ENCODE measurements around the gene CTBP2. TPM values are rescaled to one million over a fixed set of nuclear protein-coding genes. Genes with fewer than 3 reads are reported as not detected.
"Not testable (repeated sequence)": the region's sequence is repeated elsewhere in the genome, so short reads cannot be mapped to it uniquely, and the experiment has no call there.

CTBP2 gene
- polyA plus RNA-seq, 4 donors, result 88.3 to 90.6 (median 90.0) TPM

DNA sequence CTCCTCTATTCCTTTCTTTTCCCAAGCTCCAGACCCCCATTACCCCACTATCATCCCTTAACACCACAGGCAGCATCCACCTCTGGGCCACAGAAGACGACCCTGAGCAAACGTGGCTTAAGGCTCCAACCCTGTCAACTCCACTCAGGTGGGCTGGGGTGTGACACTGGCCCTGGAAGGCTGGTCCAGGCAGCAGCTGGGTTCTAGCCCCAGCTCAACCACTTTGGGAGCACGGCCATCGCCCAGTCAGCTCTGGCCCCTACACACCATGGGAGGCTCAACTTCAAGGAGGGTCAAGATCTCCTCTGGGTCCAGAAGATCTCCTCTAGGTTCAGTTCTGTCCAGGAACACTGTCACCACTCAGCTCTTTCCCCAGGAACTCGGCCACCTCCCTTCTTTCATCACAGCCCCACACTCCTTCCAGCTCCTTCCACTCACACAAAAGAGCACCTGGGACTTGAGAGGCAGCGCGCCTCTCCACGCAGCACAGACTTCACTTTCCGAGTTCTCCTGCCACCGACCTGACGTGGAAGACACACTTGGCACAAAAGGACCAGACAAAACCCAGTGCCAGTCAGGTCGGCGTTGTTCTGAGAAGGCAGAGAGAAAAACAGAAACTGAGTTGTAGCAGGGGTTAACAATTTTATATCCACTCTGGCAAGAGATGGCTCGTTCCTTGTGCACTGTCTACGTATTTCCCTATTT lies 84.1 kb downstream of the CTBP2 start:
- no peak for DNase-seq (ENCODE audit: low read depth in 4 of 4, low spot score in 3 of 4)

DNA sequence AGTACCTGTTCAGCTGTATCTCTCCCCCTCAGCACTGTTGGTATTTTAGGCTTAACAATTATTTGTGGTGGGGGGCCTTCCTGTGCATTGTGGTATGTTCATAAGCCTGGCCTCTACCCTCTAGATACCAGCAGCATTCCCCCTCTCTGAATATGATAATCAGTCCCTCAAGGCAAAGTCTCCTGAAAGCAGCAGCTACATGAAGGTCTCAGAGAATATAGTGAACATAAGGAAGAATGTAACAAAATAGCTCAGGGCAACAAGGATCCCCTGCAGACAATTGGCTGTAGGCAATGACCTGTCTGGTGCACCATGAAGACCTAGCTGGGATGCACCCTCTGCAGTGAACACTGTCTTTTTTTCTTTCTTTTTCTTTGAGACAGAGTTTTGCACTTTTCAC lies 86.4 kb downstream of the CTBP2 start:
- DNase-seq (ENCODE audit: low read depth in 4 of 4, low spot score in 3 of 4), result no peak

DNA sequence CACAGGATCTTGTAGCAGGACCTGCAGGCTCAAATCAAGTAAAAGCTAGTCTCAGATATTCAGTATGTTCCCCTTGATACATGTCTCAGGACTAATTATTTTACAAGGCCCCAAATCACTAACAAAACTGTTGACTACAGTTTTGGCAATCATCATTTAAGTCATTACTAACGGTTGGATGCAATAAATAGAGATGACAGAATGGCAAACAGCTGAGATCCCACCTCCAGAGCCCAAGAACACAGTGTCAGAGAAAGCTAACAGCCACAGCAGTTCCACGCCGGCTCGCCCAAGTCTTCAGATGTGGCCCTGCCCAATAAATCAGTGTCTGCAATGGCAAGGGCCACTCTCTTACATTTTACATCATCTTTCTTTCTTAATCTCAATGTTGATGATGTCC lies 87.6 kb downstream of the CTBP2 start:
- DNase-seq (ENCODE audit: low read depth in 4 of 4, low spot score in 3 of 4), result no peak

DNA sequence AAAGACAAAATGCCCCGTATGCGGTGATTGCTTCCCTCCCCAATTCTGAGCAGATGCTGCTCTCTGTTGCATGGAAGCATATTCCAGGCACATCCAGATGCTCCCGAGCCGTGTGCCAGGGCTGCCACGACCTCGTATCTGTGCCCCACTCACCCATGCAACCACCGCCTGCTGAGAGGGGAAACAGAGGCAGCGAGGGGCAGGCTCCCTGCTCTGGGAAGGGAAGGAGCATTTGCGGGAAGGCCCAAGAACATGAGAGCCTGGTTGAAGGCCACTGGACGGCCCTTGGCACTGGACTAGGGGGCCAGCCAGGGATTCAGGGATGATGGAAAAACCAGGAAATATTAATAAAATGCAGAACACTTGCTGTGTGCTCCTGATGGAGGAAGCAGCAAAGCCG lies 89.4 kb downstream of the CTBP2 start:
- no peak for DNase-seq (ENCODE audit: low read depth in 4 of 4, low spot score in 3 of 4)

DNA sequence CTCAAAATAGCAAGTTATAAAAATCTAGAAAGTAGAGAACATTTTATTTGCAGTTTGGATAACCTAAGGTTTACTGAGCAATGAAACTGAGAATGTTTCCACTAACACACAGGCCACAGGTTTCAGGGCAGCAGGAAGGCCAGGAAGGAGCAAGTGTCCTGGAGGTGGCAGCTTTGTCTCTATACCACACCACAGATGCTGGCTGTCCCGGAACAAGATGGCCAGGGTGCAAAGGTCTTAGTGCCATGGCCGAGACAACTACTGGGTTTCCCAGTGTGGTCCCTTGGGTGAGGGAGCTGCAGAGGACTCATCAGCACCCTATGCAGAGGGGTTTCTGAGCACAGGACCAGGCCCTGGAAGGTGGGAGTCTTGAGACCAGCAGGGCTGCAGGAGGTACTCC lies 92.0 kb downstream of the CTBP2 start:
- no peak for DNase-seq (ENCODE audit: low read depth in 4 of 4, low spot score in 3 of 4)

DNA sequence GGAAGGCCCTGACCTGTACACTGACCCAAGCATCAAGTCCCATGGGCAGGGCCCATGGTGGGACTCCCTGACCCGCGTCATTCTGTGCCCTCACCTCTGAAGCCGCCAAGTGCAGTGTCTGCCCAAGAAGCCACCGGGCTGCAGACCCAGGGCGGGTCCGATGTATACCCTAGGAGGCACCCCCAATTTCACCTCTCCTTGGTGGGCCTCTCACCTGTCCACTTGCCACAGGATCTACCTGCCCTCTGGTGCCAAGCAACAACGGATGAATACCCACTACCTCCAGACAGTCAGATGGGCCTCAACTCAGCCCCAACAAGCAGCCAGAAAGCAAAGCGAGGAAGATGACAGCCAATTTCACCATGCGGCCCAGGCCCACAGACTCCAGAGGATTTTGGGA lies 92.6 kb downstream of the CTBP2 start:
- no peak for DNase-seq (ENCODE audit: low read depth in 4 of 4, low spot score in 3 of 4)

DNA sequence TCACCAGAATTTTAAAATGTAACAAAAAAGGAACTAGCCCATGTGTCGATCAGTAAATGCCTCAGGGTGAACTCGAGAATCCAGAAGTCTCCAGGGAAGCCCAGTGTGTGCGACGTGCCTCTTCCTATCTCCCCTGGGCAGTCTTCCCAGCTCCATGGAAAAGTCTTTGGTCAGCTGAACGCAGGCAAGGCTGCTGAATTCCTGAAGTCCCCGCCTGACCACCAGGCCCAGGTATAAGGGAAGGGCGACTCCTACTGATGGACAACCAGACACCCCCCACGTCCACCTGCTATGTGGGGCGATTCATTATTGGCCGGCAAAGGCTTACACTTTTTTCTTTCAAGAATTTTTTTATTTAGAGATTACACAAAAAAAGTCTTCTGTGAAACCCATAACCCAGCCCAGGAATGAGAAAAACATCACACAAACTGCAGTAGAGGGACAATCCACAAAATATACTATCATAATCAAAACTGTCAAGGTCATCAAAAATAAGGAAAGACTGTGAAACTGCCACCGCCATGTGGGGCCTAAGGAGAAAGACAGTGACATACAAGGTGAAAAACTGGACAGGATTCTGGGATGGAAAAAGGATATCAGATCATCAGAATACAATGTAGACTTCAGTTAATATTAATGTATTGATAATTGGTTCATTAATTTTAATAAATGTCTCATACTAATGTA lies 93.5 kb downstream of the CTBP2 start:
- no peak for DNase-seq (ENCODE audit: low read depth in 4 of 4, low spot score in 3 of 4)

DNA sequence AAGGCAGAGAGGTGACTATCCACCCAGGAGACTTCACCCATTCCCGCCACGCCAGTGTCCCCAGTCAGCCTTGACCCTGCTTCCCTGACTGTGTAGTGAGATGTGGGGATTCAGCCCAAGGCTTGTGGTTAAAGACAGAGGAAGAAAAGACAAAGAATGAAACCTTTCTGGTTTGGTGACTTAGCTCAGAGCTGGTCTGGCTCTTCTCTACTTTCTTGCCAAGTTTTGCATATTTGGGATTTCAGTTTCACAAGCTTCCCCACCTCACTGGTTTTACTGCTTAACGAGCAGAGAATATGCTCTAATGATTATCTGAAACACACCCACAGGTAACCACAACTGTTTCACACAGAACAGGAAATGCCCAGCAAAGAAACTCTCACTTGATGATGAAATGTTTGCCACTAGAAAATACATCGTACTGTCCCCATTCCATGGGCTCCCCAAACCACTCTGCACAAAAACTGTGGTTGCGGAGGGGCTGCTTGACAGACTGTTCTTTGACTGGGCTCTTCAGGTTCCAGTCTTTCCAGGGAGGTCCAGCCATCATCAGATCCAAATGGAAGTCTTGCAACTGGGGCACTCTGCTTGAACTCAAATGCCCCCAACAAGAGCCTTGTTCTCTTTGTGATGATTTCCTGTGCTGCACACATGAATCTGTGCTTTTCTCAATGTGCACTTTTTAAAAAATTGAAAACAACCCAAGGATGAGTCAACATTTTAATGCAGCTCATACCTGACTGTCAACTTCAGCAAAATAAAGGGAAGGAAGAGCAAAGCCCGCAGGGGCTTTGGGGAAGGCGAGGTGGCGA lies 95.5 kb downstream of the CTBP2 start:
- no peak for DNase-seq (ENCODE audit: low read depth in 4 of 4, low spot score in 3 of 4)

DNA sequence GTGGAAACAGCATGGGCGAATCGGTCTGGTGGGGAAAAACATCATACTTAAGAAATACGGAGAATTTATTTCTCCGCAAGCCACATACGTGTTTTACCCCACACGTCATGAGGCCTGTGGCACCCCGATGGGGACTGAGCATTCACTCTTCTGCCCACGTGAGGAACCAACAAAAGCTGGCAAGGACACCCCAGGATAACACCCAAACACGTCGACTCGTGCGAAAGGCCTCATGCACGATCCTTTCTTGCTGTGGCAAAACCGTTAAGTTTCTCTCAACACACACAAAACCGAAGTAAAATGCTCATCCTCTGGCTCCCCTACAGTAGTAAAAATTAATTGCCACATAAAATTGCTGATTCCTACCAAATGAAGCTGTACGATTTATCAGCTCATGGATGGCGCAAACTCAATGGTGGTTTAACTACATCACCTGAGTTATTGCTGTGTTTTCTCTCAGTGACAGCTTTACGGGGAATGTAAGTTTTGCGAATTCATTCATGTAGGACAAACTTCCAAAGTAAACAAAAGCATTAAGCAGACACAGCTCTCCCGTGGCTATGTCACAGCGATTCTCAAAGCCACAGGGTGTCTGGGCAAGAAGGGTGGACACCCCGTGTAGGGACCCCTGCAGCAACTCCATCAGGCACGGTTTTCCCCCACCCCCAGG lies 97.0 kb downstream of the CTBP2 start:
- DNase-seq (ENCODE audit: low read depth in 4 of 4, low spot score in 3 of 4), result no peak

DNA sequence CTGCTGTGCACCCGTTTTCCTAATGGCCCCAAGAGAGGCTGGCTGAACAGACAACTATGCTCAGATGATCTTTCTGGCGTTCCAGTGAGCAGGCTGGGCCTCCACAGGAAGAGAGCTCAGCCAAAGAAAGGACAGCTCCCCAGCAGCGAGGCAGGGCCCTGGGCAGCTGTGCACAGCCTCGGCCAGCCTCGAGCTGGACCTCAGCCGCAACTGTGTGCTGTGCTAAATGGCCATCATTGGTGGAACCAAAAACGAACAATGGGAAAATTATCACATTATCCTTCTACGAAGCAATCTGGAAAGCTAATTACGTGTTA lies 97.5 kb downstream of the CTBP2 start:
- no peak for DNase-seq (ENCODE audit: low read depth in 4 of 4, low spot score in 3 of 4)

DNA sequence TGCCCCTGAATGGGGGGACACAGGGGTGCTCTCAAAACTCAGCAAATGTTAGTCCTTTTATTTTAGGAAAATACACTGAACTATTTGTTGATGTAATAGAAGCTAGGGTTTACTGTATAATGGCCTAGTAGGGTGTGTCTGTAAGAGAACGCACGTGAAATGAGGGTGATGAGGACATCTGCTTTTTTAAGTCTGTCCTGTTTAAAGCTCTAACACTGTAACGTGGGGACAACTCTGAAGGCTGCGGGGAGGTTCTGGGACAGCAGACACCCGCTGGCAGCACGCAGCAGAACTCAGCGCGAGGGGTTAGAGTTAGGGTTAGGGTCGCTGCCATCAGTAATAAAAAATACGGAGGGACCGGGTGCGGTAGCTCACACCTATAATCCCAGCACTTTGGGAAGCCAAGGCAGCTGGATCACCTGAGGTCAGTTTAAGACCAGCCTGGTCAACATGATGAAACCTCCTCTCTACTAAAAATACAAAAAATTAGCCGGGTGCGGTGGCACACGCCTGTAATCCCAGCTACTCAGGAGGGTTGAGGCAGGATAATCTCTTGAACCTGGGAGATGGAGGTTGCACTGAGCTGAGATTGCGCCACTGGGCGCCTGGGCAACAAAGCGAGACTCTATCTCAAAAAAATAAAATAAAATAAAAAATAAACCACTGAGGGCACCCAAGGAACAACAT lies 98.0 kb downstream of the CTBP2 start:
- no peak for DNase-seq (ENCODE audit: low read depth in 4 of 4, low spot score in 3 of 4)

DNA sequence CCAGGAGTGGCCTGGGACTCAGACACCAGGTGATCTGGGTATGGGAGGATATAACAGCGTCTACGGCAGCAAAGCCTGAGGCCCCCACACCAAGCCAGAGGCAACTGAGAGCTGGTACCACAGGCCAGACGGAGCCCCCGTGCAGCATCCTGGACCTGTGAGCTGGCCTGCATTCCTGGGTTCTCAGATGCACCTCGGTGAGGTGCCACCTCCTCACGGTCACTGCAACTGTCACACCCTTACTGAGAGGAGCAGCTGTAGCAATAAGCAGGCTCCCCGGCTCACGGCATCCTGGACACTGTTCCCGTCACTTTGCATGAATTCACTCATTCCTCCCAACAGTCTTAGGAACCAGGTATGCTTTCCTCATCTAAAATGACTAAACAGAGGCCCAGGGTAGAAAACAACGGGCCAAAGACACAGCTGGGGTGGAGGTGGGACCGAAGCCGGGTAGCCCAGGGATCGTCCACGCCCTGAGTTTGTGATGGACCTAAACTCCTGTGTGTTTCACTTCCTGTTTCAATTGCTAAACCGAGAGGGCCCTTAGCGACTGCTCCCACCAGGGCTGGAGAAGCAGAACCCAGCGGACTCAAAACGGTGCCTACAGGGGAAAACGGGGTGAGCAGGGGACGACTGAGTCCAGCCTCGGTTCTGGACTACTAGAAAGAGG lies 98.7 kb downstream of the CTBP2 start:
- no peak for DNase-seq (ENCODE audit: low read depth in 4 of 4, low spot score in 3 of 4)

DNA sequence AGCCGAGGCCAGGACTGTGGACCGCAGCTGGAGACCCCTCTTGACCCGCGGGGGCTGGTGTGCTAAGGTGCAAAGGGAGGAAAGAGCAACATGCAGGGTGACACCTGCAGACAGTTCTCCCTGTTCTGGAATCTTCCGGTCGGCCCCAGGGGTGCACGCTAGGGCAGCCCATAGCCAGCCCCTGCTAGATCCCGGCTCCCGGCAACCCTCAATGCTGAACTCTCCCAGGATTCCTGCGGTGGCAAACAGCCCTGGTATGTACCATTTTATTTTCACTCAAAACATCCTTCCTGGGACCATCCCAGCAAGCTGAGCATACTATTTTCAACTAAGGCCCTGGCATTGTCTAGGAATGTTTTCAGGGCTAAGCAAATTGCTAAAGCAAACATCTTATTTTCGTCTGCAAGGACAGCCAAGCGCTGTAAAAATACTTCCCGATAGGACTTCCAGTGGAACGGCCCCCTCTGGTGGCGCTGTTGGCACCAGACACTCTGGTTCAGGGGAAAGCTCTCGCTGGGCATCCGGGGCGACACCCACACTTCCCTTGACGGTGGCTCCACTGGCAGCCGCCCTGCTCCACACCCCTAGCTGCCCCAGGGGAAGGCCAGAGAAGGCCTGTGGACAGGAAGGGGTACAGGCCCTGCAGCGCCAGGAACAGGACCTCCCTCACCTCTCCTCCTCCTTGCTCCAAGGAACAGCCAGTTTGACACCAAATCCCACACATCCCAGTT lies 99.4 kb downstream of the CTBP2 start:
- peak in 1 of 4 donors; percentile 69 for DNase-seq (ENCODE audit: low read depth in 4 of 4, low spot score in 3 of 4)

DNA sequence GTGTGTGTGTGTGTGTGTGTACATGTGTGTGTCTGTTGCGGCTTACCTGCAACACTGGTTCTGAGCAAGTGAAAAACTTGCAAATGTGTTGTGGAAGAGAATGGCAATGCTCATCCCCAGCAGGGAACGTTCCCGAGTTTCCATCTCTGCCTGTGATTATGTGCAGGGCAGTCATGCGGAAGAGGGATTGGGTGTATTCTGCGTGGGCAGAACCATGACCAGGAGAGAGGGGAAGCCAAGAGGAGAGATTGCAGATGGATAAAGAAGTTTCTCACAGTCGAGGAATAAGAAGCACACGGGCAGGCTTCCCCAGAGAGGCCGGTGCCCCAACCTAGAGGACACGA lies 99.9 kb downstream of the CTBP2 start:
- DNase-seq (ENCODE audit: low read depth in 4 of 4, low spot score in 3 of 4), result no peak

DNA sequence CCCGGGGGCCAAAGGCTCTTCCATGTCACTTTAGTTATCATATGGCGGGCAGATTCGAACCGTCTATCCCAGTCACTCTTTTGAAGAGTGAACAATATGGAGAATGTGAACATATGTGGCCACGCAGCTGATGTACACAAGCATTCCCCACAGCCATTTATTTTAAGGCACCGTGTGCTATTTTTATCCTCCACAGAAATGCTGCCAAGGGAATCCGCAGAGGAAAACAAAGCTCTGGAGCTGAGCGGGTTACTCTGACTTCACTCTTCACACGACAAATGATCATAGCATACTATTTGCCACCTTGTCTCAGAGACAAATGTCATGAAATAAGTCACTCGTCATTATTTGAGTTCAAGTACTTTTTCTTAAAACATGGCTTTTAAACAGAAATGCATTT lies 100.3 kb downstream of the CTBP2 start:
- DNase-seq (ENCODE audit: low read depth in 4 of 4, low spot score in 3 of 4), result no peak

DNA sequence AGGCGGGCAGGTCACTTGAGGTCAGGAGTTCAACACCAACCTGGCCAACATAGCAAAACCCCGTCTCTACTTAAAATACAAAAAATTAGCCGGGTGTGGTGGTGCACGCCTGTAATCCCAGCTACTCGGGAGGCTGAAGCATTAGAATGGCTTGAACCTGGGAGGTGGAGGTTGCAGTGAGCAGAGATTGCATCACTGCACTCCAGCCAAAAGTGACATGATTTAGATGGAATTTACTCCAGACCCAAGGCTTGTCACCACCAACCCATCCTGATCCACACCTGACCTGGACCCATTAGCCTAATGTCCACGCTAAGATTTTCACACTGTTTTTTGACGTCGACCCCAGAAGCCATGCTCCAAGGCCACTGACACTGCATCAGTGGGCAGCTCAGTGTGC lies 101.0 kb downstream of the CTBP2 start:
- not testable (repeated sequence) for DNase-seq (ENCODE audit: low read depth in 4 of 4, low spot score in 3 of 4)

DNA sequence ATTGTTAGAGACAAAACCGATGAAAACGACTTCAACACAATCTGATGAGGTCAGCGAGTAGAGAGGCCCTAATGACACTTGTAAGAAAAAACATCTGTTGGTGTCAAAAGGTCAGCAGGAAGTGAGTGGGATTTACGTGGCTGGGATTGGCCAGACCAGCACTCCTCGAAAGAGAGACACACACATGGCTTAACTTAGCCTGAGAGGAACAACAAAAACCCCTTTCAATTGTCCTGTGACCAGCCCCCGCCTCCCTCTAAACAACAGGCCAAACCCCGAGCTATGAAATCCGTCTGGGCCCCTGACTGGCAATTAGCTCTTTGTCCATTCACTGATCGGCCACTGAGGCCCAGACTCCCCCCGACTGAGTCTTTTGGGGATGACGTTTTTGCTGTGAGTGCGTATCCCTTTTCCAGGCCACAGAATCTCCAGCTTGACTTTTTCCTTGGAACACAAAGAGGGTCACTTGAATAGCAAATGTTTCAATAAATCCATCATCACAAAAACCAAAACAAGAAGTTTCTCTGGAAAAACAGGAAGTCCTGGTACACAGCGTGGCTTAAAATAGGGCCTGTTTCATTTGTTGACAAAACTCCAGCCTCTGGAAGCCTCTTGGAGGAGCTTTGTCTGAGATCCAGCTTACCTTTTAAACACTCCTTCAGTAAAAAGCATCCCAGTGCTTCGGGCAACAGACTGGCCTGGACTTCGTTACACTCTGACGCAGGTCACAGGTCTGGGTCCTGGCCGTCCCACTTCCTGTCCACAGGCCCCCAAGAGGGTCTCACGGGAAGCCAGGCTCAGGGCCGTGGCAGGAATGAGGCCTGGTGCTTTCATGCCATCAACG lies 103.0 kb downstream of the CTBP2 start:
- DNase-seq (ENCODE audit: low read depth in 4 of 4, low spot score in 3 of 4), result peak; percentile 74 to 86 (median 84)
